ENCODE data around the gene MRTFB.

The MRTFB gene

DNA sequence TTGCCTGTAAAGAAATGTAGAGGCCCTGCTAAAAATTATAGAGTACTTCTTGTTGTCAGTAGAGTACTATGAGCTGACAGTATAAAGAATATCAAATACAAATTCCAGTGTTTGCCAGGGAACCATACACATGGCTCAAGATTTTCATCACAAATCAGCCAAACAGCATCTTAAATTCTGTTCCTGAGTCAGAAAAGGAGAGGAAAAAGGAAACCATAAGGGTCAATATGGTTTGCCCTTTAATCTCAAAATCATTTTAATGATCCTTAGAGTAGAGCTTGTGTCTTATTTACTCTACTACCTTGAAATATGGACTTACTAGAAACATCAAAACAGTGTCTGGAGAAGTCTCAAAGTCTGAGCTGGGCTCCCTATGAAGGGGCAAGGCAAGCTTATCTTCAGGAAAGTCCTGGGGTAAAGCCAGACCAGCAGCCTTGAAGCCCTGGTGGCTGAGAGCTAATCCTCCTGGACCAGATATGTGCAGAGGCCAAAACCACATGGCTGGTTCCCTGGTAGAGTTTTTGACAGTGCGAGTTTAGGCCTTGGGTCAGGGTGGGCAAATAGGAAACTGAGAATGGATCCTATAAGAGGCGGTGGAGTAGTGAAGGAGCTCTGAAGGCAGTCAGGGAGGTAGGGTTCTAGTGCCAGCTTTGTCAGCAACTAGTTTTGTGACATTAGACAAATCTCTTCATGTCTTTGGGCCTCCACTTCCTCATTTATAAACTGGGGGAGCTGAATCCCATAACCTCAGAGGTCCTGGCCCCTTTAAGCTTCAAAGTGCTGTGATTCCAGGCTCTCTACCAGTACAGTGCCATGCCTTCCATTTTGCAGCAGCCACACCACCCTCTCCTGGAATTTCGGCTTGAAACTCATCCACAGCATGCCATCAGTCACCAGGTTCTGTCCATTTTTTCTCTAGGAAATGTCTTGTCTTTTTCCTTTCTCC lies 38.9 kb downstream of the MRTFB start:
- TF ChIP-seq CTCF (IDR thresholded peaks at IDR 0.05; ENCODE audit: borderline replicate concordance, control extremely low read depth, extremely low read depth, insufficient read depth, missing control alignments): no peak
- in situ Hi-C loops (cut with MboI; ENCODE audit: low sequenced_read_pairs, unreplicated experiment): no loop called here
- no peak for DNase-seq (ENCODE audit: low spot score)

DNA sequence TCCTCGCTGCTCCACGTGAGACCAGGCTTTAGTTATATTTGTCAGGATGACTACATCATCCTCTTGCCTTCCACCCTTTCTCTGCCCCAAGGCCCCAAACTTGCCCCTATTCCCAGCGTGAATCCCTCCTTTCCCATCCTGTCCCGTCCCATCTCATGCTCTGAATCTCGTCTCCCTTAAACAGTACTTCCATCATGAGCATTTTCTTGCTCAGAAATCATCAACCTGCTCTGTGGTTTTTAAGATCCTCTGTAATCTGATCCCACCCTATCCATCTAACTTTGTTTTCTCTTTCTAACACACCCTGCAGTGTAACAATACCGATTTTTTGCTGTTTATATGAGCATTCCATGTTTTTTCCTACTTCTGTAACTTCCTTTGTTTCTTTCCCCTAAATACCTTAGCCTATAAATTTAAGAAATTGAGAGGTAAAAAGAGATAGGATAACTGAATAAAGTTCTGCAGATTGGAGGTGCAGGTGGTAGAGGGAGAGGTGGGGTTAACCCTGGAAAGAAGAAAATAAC lies 39.7 kb downstream of the MRTFB start:
- in situ Hi-C loops (cut with MboI; ENCODE audit: low sequenced_read_pairs, unreplicated experiment): no loop called here
- no peak for DNase-seq (ENCODE audit: low spot score)
- no peak for TF ChIP-seq CTCF (IDR thresholded peaks at IDR 0.05; ENCODE audit: borderline replicate concordance, control extremely low read depth, extremely low read depth, insufficient read depth, missing control alignments)

DNA sequence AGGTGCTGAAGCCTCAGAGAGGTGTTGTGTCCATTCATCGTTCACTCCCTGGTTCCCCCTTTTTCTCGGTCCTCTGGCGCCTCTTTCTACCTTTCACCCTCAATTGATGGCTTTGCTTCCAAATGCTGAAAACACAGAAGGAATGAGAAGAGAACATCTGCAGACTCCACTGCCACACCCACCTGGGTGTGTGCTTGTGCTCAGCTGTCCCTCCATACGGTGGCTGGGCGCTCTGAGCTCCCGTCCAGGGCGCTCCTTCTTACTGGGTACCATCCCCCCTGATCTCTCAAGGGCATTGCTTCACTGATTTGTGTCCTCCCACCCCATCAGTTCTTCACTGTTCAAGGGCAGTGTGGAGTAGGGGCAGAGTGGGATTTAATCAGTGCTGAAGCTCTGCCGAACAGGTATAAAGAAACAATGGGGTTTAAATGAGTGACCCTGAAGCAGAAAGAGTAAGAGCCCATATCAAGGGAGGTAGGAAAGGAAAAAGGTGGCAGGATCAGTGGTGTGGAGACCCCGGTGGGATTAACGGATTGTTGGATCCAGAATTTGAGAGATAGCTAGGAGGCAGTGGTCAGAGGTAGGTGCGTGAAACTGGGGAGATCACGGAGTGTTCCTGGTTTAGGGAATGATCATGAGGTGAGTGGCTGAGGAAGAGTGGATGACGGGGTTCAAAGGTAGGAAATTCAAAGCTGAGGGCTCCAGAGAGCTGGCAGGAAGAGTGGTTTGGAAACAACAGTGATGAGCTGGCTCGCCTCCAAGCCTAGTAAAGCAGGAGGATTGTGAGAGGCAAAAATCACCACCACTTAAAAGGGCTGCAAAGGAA lies 40.8 kb downstream of the MRTFB start:
- TF ChIP-seq CTCF (IDR thresholded peaks at IDR 0.05; ENCODE audit: borderline replicate concordance, control extremely low read depth, extremely low read depth, insufficient read depth, missing control alignments): no peak
- DNase-seq (ENCODE audit: low spot score): no peak
- in situ Hi-C loops (cut with MboI; ENCODE audit: low sequenced_read_pairs, unreplicated experiment): no loop called here

GRCh38 chr16:14112539-14112856 lies 41.4 kb downstream of the MRTFB start:
- in situ Hi-C loops (cut with MboI; ENCODE audit: low sequenced_read_pairs, unreplicated experiment): no loop called here
- DNase-seq (ENCODE audit: low spot score): no peak
- TF ChIP-seq CTCF (IDR thresholded peaks at IDR 0.05; ENCODE audit: borderline replicate concordance, control extremely low read depth, extremely low read depth, insufficient read depth, missing control alignments): no peak

DNA sequence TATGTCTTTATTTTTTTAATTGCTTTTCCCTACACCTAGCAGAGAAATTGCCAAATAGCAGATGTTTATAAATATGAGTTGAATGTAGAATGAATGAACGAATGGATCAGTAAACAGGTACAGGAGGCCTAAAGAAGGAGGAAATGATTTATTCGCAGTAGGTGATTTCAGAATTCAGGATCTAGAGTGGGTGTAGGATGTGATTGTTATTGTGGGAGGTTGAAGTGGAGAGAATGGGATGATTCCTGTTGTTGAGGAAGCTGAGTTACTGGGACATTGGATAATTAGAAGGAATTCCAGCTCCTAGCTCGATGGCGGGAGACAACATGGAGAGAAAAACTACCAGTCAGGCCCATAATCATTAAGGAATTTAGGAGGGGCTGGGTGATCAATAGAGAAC lies 42.2 kb downstream of the MRTFB start:
- DNase-seq (ENCODE audit: low spot score): no peak
- in situ Hi-C loops (cut with MboI; ENCODE audit: low sequenced_read_pairs, unreplicated experiment): no loop called here
- TF ChIP-seq CTCF (IDR thresholded peaks at IDR 0.05; ENCODE audit: borderline replicate concordance, control extremely low read depth, extremely low read depth, insufficient read depth, missing control alignments): no peak

- in situ Hi-C loops (cut with MboI; ENCODE audit: low sequenced_read_pairs, unreplicated experiment): no loop called here
- no peak for DNase-seq (ENCODE audit: low spot score)
- TF ChIP-seq CTCF (IDR thresholded peaks at IDR 0.05; ENCODE audit: borderline replicate concordance, control extremely low read depth, extremely low read depth, insufficient read depth, missing control alignments): no peak
Measured at GRCh38 chr16:14117051-14117450, 45.9 kb downstream of the MRTFB start.
